T-helper 2 cell treated with Interferon-gamma antibody and Interleukin-4, amounts not matched to agents 5 μg/mL and 100 μg/mL, for 36 hours (primary cell): ENCODE data around the gene PXDN.

Experiments used
- DNase-seq: peaks from one replicate; pipeline ENCODE4 v3.0.0; 2021; ENCODE audit warnings: low spot score
- H3K27ac Mint-ChIP-seq: one replicate; pipeline ENCODE4 v1.8.0; 2021; ENCODE audit warnings: mild to moderate bottlenecking, mixed read lengths
- H3K27me3 Mint-ChIP-seq: one replicate; pipeline ENCODE4 v1.8.0; 2021; ENCODE audit warnings: low read depth, mixed read lengths
- H3K36me3 Mint-ChIP-seq: one replicate; pipeline ENCODE4 v1.8.0; 2021; ENCODE audit warnings: low read depth, mixed read lengths
- H3K4me1 Mint-ChIP-seq: one replicate; pipeline ENCODE4 v1.8.0; 2021; ENCODE audit warnings: low read depth, mixed read lengths
- H3K4me3 Mint-ChIP-seq: one replicate; pipeline ENCODE4 v1.8.0; 2022; ENCODE audit warnings: mild to moderate bottlenecking, moderate library complexity, mixed read lengths
- H3K9me3 Mint-ChIP-seq: one replicate; pipeline ENCODE4 v1.8.0; 2021; ENCODE audit warnings: mixed read lengths

PXDN gene

DNA sequence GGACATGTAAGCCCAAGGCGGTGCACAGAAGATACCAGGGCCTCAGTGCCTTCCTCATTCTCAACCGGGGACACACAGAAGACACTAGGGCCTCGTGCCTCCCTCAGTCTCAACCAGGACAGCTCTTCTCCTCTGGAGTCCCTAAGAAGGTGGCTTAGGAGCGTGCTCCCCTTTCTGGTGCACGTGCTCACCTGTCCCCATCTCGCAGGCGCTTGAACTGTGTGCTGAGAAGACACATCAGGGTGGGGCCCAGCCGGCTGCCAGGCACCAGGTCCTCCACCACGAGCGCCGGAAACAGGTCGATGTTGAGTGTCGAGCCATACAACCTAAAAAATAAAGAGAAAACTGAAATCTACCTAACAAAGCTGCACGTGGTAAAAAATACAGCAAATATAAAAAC is 99.9 kb downstream of the PXDN start:
- H3K27ac Mint-ChIP-seq: no peak overlapping the region
- no peaks in the 10 kb centered on the region for H3K4me1 Mint-ChIP-seq
- no peak overlapping the region for H3K4me3 Mint-ChIP-seq
- H3K9me3 Mint-ChIP-seq: no peaks in the 10 kb centered on the region
- no peak for DNase-seq
- no peaks in the 10 kb centered on the region for H3K27me3 Mint-ChIP-seq
- H3K36me3 Mint-ChIP-seq: no peaks in the 10 kb centered on the region

DNA sequence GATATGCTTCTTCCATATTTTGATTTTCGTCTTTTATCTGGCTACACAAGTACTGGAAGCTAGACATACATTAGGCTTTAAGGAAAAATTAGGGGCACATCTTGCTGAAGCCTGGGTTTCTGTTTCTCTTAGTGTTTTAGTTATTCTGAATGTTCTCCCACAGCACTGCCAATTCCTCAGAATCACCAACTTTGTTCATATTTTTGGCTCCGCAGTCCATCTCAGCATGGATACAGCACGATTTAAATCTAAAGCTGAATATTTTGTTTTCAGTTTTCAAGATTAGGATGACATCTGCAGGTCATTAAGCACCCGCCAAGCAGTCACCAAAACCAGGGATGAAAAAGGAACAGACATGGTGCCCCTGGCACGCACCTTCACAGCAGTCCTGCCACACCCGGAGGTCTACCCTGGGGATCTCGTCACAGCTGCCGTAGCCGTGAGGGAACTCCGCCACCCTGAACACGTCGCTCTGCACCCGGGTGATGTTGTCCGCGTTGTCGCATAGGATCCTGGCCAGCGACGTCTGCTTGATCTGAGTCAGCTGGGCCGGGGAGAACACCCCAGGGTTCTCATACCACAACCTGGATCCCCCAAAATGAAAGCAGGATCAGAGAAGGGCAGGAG is 101.2 kb downstream of the PXDN start:
- no peak for DNase-seq
- H3K9me3 Mint-ChIP-seq: no peaks in the 10 kb centered on the region
- no peaks in the 10 kb centered on the region for H3K36me3 Mint-ChIP-seq
- no peak overlapping the region for H3K4me3 Mint-ChIP-seq
- H3K27ac Mint-ChIP-seq: no peak overlapping the region
- no peaks in the 10 kb centered on the region for H3K27me3 Mint-ChIP-seq
- H3K4me1 Mint-ChIP-seq: no peaks in the 10 kb centered on the region

DNA sequence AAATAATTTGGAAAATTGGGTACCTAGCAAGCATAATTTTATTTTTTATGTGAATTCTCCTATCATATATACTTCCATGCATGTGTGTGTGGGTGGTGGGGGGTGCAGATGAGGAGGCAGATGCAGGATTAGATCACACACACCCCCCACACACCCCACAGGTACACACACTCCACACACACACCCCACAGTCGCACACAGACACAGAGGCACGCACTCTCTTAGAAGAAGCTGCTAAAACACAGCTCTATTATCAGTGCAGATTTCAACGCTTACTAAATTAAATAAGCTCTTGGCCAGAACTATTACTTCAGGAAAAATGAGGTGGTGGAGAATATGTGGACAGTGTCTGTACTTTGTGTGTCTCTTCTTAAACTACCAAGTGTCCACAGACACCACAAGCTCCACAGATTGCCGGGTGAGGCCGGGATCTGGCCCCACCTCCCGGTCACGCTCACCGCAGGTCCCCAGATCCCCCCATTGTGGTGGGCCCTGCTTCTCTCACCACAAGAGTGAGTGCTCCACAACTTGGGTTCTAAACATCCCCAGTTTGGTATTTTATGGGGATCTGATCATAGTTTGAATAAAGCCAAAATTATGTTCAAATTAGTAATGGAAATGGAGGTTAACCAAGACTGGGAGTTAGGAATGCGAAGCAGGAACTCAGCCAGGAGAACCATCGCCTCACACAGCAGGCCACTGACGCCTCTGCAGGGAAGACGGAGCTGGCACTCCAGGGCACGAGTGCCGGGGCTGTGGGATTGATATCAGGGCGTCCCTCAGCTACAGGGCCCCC is 102.1 kb downstream of the PXDN start:
- H3K27me3 Mint-ChIP-seq: no peaks in the 10 kb centered on the region
- no peak overlapping the region for H3K27ac Mint-ChIP-seq
- H3K9me3 Mint-ChIP-seq: no peaks in the 10 kb centered on the region

DNA sequence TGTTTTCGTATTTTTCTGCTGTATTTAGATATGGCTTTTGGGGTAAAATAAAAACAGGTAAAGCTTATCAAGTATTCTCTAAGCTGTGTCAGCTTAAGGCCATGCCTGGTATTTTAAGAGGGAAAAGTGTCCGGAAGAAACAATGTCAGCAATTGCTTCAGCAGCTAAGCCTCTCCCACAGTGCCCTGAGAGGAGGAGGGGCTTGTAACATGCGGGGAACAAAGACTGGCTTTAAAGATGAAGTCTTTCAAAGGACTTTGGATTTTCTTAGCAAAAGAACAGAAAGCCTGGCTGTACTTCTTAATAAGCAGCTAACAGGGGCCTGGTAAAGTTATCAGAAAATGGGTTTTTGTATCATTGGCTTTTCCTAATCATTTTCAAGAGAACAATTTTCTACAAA is 102.8 kb downstream of the PXDN start:
- Mint-ChIP-seq H3K27ac (no peak overlapping the region), H3K4me1 (no peaks in the 10 kb centered on the region), H3K27me3 (no peaks in the 10 kb centered on the region), H3K36me3 (no peaks in the 10 kb centered on the region), H3K9me3 (no peaks in the 10 kb centered on the region), H3K4me3 (no peak overlapping the region)
- DNase-seq: no peak

More for the DNA sequence above, 102.1 kb downstream of the PXDN start:
- H3K4me3 Mint-ChIP-seq: no peak overlapping the region
- H3K36me3 Mint-ChIP-seq: no peaks in the 10 kb centered on the region
- no peaks in the 10 kb centered on the region for H3K4me1 Mint-ChIP-seq
- DNase-seq: no peak

DNA sequence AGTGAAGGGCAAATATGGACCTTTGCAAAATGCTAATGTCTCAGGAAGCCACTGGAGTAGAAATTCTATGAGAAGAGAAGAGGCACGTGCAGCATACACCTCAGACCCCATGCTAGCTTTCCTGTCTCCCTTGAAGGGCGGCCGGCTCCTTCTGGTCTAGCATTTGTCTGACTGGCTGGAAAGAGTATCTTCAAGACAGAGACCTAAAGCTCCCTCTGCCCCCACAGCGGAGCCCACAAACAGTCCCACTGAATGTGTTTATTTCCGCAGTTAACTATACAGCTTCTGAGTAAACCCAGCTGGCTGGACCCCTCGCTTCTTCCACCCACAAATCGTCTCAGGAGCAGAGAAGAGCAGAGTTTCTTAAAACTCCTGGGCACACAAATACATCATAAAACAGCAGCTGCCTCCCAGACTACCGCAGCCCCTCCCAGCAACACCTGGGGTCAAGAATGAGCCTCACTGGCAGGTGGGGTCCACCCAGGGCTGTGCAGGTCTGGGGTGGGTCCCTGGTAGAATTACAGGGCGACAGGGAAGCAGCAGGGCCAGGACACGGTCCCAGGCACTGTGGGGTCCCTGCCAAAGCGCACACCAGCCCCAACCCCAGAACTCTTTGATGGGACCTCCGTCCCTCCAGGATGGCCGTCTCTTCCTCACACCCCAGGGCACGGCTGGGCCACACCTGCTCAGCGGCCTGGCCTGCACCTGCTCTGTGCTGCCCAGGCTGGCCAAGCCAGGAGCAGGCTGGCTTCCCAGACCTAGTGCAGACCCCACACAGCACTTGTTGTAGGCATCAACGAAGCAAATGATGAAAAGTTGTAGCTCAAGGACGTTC is 103.8 kb downstream of the PXDN start:
- Mint-ChIP-seq H3K9me3 (no peaks in the 10 kb centered on the region), H3K4me3 (no peak overlapping the region), H3K36me3 (no peaks in the 10 kb centered on the region), H3K4me1 (no peaks in the 10 kb centered on the region), H3K27ac (no peak overlapping the region), H3K27me3 (no peaks in the 10 kb centered on the region)
- no peak for DNase-seq

DNA sequence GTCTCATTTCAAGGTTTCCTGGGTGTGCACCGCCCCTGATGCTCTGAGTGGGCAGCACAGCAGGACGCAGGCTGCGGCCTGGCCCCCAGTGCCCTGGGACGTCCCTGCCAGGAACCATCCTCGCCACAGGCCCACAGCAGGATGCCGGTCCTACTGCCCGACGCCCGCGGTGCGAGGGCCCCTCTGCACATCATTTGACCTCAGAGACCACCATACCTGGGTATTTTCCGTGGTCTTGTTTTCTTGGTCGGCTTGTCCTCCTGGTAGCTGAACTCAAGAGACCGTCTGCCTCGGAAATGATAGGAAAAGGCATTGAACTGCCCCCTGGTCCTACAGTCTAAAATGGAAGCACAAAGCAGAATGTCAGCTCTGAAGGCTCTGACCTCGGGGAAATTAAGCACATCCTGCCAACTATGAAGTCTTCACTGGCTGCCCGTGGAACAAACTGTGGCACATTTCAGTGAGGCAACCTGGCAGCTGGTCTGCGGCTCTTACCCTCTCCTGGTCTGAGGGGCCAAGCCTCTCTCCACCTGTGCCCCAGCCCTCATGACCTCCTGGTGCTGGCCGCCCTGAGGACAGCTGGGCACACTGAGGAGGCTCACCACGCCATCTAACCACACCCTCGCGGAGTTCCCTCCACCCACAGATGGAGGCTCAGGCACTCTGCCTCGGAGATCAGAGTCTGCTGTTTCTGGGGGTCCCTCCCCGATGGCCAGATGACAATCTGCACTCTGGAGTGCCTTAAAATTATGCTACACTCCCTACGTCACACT is 105.0 kb downstream of the PXDN start:
- Mint-ChIP-seq H3K4me1 (no peaks in the 10 kb centered on the region), H3K27ac (no peak overlapping the region), H3K36me3 (no peaks in the 10 kb centered on the region), H3K4me3 (no peak overlapping the region), H3K27me3 (no peaks in the 10 kb centered on the region), H3K9me3 (no peaks in the 10 kb centered on the region)
- no peak for DNase-seq

DNA sequence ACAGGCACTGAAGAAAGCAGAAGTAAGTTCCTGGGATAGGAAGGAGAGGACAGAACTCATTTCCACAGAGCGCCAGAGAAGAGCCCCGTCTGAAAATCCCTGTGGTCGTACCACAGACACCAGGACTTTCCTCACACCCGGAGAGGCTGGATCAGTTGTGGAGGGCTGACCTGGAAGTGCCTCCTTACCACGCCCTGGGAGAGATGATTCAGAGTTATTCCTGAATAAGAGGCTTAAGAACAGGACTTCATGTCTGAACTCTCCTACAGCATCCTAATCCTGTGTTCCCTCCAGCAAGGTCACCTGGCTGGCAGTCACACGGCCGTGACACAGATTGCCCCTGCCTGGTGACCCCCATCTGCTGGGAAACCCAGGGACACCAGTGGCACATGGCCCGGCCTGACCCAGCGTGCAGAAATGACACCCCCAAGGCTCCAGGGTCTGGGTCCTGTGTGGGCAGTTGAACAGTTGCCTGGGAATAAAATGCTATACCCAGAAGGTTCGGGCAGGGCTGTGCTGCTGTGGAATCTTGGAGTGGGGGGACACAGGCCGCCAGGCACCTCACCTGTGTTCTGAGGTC is 105.9 kb downstream of the PXDN start:
- H3K27ac Mint-ChIP-seq: no peak overlapping the region
- H3K9me3 Mint-ChIP-seq: no peaks in the 10 kb centered on the region

DNA sequence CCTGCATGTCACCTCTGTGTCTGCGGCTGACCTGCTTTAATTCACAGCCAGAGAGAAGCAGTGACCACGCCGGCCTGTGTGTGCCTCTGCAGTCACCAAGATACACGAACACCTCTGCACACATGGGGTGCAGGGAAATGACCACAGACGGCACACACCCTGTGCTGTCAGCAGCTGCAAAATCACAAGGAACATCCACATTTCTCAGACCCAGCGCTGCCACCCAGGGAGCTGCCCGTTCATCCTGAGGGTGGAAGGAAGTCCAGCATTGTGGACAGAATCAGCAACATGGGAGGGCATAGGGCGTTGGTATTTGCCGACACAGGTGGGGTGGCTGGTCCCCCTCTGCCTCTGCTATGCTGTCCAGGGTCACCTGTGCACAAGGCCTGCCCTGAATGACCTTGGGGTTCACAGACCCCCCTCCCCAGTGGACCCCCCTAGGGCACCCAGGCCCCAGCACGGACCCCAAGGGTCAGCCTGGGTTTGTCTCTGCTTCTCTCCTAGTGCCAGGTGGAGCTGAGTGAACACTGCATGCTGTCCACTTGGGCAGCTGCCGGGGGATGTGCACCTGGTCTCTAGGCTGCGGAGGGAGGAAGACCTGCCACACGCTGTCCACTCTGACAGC is 107.4 kb downstream of the PXDN start:
- DNase-seq: no peak
- Mint-ChIP-seq H3K9me3 (no peaks in the 10 kb centered on the region), H3K4me1 (no peaks in the 10 kb centered on the region), H3K27me3 (no peaks in the 10 kb centered on the region), H3K36me3 (no peaks in the 10 kb centered on the region), H3K4me3 (no peak overlapping the region), H3K27ac (no peak overlapping the region)

More for the DNA sequence above, 105.9 kb downstream of the PXDN start:
- DNase-seq: no peak
- Mint-ChIP-seq H3K4me1 (no peaks in the 10 kb centered on the region), H3K36me3 (no peaks in the 10 kb centered on the region), H3K4me3 (no peak overlapping the region), H3K27me3 (no peaks in the 10 kb centered on the region)

DNA sequence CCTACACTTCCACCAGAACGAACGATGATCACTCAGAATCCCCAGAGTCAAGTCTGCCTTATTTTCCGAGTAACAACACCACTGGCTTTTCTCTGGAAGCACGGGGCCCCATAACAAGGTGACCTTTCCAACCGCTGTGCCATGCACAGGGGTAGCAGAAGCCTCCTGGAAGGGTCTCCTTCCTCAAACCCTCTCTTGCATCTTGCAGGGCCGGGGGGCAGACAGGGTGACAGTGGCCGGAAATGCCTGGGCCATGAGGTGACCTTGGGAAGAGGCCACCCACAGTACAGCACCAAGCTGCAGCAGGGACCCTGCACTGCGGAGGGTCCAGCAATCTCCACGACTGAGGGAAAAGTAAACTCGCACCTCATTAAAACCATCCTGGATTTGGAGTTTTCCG is 108.5 kb downstream of the PXDN start:
- H3K4me3 Mint-ChIP-seq: no peak overlapping the region
- no peak overlapping the region for H3K27ac Mint-ChIP-seq
- H3K27me3 Mint-ChIP-seq: no peaks in the 10 kb centered on the region
- H3K36me3 Mint-ChIP-seq: no peaks in the 10 kb centered on the region
- no peak for DNase-seq
- H3K4me1 Mint-ChIP-seq: no peaks in the 10 kb centered on the region
- no peaks in the 10 kb centered on the region for H3K9me3 Mint-ChIP-seq

DNA sequence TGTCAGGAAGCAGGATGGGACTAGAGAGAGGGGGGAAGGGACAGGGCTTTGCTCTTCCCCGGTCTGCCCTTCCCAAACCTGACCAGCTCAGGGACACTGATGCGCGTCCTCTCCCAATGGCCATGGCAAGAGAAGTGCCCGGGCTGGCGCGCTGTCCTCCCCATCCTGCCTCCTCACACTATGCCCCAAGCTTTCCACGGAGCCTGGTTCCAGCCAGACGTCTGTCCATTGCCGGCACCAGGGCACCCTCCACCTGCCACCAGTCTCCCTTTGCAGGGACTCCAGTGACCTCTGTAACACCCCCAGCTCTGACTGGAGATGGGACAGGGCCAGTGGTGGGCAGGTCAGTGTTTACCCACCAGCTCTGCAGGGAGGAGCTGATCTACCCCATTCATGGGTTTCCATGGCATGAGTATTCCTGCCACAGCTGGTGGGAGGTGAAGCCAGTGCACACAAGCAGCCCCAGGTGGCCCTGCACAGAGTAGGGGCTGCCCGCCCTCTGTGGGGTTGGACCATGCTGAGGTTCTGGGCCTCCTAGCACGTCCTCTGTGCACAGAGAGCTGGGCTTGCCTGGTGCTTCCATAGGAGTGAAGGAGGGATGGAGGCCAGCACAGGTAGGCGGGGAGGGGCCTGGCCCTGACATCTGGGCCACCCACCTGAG is 109.5 kb downstream of the PXDN start:
- no peaks in the 10 kb centered on the region for H3K27me3 Mint-ChIP-seq

DNA sequence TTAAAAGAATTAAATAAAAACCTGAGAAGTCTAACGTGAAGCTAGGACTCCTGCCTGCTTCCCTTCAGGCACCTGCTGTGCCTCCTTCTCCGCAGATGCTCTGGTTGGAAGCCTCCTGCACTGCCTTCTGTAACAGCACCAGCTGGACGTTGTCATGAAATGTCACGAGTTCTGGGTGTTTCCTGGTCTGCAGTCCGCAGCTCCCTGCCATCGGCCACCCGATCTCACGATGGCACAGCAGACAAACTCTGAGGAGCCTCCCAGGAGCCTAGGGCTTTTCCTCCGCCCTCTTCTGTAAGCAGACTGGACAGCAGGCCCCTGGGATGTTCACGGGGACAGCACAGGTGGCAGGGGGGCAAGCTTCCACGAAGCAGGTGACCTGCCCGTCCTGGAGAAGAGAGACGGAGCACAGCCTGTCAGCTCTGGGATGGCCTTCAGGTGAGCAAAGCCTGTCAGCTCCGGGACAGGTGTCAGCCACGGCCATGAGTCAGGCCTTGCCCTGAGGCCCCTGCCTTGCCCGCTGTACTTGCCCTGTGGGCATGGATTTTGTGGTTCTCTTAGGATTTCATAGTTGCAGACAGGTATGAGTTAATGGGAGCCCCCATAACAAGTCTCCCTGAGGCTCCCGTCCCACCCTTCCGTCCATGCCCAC is 110.3 kb downstream of the PXDN start:
- Mint-ChIP-seq H3K4me3 (no peak overlapping the region), H3K4me1 (no peaks in the 10 kb centered on the region), H3K36me3 (no peaks in the 10 kb centered on the region), H3K27me3 (no peaks in the 10 kb centered on the region), H3K9me3 (no peaks in the 10 kb centered on the region), H3K27ac (no peak overlapping the region)
- no peak for DNase-seq

More for the DNA sequence above, 109.5 kb downstream of the PXDN start:
- Mint-ChIP-seq H3K36me3 (no peaks in the 10 kb centered on the region), H3K4me3 (no peak overlapping the region), H3K4me1 (no peaks in the 10 kb centered on the region), H3K27ac (no peak overlapping the region), H3K9me3 (no peaks in the 10 kb centered on the region)
- DNase-seq: no peak

DNA sequence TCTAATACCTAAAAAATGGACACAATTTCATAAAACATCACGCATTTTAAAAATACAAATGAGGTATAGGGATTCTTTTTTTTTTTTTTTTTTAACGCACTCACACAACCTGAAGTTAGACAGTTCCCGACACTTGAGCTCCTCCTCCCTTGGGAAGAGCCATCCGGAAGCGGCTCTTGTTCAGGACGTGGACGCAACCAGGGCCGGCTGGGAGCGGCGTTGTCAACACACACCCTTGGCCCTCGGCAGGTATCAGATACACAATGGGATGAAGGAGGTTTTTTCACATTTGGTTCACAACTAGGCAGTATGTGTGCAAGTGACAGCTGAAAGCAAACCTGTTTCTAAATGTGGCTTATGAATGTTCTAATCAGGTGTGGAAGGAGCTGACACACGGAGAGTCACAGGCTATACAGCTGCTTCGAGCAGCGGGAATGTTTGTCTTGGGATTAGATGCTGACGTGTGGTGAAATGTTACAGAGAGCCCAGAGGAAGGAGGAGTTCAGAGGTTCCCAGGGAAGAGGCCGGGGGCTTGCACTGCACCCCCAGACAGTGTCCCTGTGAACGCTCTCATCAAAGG is 111.1 kb downstream of the PXDN start:
- Mint-ChIP-seq H3K27ac (no peak overlapping the region), H3K4me3 (no peak overlapping the region), H3K9me3 (no peaks in the 10 kb centered on the region), H3K4me1 (no peaks in the 10 kb centered on the region), H3K36me3 (no peaks in the 10 kb centered on the region), H3K27me3 (no peaks in the 10 kb centered on the region)
- no peak for DNase-seq
